HCEC 1CT (cell line): ENCODE results near the gene FCRL1.

ENCODE experiments used
- DNase-seq: peaks from one replicate; pipeline ENCODE4 v3.0.0-alpha.2; 2017

The FCRL1 gene

DNA sequence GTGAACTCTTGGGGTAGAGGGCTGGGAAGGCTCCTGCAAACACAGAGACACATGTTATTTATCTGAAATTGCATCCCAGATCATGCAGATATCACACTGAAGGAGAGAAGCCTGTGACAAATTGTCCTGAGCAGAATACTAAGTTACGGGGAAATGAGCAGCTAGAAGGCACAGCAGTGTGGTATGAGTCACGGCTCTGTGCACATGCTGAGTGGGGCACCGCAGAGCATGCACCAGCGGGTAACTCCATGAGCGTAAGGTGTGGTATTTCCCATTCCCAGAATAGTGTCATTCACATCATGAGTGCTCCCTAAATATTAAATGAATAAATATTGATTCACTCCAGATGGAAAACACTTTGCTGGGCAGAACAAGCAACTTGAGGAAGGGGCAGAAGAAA lies 21.7 kb downstream of the FCRL1 start:
- DNase-seq, result peak; percentile 1

- DNase-seq, result no peak
These were observed 34.7 kb downstream of the FCRL1 start for GRCh38 chr1:157785248-157785647.

DNA sequence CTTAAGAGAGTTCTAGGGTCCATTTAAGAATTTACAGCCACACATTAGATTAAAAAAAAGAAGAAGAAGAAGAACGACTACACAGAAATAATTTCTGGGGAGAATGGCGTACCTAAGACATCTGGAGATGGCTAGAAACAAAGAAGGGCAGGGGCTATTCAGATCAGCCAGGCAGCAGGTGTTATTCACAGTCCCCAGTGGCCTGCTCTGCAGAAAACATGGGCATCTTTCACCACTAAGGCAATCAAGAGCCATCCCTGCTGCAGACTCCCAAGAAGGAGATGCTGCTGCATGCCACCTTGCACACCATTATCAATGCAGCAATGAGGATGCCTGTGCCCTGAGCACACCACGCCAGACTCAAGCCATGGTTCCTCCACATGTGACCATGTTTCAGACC lies 35.1 kb downstream of the FCRL1 start:
- no peak for DNase-seq

- DNase-seq, result no peak
These were observed 37.0 kb downstream of the FCRL1 start for GRCh38 chr1:157782931-157783330.

DNA sequence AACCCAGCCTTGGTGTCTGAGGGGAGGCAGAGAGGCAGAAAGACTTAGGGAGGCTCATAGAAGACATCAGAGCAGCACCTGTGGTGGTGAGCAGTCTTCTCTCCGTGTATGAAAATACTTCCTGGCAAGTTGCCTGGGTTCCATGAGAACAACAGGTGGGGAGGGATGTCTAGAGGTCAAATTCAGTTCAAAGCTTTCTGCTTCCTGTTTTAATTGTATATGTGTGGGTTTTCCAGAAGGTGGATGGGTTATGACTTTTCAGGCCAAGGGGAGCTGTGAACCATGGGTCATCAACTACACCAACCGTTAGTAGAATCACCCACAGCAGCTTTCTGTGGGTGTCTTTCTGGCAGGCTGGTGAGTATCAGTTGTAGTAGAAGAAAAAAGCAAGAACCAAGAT lies 38.9 kb downstream of the FCRL1 start:
- DNase-seq, result no peak

DNA sequence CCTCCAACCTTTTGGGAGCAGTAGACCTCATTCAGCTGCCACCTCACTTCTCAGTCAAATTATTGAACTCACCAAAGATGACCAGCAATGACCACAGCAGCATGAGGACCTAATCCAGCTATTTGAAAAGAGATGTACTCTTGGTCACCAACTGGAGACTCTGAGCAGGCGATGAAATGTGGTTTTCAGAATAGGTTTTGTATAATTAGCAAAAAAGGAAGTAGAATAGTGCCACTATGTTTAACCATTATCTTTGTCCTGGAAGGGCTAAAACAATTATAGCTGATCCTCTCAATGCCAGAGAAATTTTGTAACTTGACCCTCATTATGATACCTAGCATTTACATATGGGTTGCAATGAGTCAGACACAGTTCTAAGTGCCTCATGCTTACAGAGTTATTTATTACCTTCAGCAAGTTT lies 42.9 kb downstream of the FCRL1 start, which contains the start of gene FCRL2:
Gene FCRL2 (minus strand): TSS at position 162 of the 421 bp plus-strand sequence. CDS start 59 bp downstream, at position 103.
- no peak for DNase-seq

DNA sequence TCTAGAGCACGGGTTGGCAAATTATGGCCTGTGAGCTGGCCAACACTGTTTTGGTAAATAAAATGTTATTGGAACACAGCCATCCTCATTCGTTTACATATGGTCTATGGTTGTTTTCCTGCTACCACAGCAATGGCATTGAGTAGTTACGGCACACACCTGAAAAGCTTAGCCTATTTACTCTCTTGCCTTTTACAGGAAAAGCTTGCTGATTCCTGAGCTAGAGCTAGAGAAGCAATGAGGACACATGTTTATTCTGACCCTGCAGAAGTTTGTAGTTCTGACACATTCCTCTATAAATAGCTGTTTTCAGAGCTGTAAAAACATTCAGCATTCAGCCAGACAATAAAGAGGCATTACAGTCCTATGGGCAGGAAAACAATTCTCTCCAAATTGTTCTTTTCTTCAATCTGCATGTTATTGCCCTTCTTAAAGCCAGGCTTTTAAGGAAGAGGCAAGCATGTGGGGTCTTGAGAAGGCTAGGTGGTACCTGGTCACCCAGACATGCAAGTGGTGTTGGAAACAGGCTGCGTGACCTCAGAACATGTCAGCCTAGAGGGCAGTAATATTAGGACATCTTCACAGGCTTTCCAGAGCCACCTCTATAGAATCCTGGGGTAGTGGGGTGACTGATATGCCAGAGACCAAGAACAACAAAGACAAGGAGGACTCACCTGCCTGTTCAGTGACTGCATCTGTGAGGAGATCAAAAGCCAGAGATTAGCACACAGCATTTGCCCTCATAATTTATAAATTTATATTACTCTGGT lies 44.6 kb downstream of the FCRL1 start:
- no peak for DNase-seq

DNA sequence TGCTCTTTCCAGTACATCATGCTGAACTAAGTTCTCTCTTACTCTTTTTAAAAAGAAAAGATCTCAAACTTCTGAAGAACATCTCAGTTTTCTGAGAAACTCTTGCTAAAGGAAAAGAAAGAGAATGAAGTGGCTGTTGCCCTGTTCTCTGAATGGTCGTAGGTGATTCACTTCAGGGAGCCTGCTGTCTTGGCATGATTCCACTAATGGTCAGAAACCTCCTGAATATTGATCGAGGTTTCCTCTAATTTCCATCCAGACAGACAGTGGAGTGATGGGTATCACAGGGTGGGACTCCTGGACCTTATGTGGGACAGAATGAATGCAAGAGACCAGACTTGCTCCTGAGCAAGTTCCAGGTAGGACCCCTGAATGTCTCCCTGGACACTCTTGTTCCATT lies 45.5 kb downstream of the FCRL1 start:
- no peak for DNase-seq

DNA sequence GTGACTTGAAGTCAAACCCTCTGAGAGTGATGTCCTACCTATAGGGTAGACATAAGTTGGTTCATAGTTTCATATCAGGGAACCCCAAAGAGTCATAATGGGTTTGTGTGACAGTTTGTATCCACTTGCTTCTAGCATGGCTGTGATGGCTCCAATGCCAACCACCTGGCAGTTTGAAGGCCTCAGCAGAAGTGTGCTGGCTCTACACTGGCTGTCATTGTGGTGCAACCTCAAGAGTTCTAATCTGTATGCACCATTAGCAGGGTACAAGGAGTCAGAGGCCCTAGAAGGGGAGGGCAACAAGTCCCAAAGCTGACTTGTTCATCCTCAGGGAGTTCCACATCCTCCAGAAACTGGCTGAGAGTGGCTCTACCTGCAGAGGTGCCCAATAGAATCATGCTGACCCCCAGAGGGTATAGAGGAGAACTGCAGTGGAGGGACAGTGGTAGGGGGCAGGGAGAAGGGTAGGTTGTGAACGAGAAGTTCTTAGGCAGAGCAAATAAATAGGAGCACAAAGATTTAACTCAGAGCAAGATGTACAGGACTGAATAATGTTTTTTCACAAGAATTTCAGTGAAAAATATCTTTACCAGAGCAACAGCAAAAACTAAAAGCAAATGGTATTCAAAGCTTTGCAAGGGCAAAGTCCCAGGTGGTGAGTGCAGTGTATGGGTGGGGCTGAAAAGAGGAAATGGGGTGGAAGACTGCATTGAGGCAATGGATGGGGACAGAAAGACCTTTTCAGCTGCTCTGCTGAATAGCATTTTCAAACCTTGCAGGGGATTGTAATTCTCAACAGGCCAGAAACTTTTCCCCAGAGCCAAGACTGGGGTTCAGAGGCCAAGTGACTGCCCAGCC lies 46.2 kb downstream of the FCRL1 start:
- DNase-seq, result no peak

GRCh38 chr1:157771661-157772425 lies 48.1 kb downstream of the FCRL1 start:
- DNase-seq, result no peak

DNA sequence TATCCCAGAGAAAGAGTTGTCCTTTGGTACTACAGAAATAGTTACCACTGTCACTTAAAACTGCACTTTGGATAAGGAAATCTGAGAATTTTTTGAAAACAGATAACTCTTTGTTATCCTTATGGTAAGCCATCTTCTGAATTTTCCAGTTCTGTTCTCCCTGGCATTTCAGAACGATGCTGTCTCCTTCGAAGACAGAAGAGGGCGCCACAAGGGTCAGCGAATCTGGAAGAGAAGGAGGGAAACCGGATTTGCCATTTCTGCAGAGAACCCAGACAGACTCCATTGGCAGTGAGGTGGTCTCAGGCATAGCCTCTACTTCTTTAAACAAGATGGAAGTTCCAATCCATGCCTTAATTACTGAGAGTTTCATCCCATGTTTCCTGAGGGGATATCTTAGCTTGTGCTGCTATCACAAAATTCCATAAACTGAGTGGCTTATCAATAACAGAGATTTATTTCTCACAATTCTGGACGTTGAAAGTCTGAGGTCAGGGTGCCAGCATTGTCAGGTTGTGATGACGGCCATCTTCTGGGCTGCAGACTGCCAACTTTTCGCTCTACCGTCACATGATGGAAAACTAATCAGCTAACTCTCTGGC lies 49.4 kb downstream of the FCRL1 start:
- DNase-seq, result peak; percentile 17

DNA sequence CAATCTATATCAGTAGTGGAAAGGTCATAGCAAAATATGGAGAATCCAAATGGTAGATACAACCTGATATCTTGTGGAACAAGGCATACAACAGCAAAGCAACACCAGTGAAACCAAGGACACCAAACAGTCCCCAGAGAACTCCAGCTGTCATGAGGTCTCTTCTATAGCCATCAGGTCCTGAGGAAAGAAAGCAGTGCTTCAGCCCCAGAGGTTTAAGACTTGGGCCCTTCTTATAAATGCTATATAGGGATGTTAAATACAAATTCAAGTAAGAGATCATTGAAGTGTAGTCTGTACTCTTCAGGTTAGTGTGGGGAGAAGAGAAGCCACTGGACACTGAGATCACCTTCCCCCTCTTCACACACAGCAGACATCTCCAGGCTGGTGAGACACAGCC lies 53.1 kb downstream of the FCRL1 start:
- no peak for DNase-seq

DNA sequence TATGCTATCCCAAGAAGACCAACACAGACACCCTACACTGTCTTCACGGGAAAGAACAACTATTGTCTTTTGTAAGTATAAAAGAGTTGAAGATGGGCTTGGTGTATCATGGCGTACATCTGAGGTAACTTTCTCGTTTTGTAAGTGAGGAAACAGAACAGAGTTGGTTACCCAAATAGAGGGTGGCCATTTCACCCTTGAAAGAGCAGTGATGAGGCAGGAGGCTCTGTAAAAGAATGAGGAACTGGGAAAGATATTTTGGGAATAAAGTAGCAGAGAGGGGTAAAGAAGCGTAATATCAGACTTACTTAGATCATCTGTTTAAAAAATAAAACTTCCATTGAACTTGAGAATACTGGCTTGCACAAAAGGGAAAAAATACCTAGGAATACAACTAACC lies 61.9 kb downstream of the FCRL1 start:
- DNase-seq, result no peak

- DNase-seq, result no peak
These were observed 66.3 kb downstream of the FCRL1 start for GRCh38 chr1:157753611-157754010.

DNA sequence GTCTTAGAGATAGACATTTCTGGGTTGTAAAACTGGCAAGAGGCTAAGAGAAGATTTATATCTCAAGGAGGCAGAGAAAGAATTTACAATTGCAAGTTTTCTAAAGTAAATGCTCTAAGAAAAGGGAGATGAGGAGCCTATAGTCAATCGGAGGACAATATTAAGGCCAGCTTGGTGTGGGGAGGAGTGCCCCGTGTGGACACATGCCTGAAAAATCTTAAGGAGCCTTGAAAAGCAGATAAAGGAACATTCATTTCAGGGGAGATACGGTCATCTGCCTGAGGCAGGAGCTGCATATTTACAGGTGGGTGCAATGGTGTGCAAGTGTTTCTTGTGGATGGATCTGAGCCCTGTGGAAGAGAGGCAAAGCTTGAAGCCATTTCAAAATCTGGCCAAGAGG lies 68.6 kb downstream of the FCRL1 start:
- DNase-seq, result no peak

GRCh38 chr1:157748262-157748817 lies 71.6 kb downstream of the FCRL1 start:
- DNase-seq, result no peak
